Lower lobe of right lung (tissue), 2 donors: ENCODE results near the gene ATP10B. TPM values are rescaled to one million over a fixed set of nuclear protein-coding genes. Genes with fewer than 3 reads are reported as not detected.

ENCODE experiments used
- ATAC-seq, 2 donors: fragments of 200-7000 bp; cut with Tn5 transposase; one replicate each; pipeline ENCODE4 v1.9.1; 2020 to 2022; ENCODE audit warnings: mild to moderate bottlenecking in 2 of 2, moderate library complexity in 2 of 2
- DNase-seq: peaks from one replicate; pipeline ENCODE4 v3.0.0-alpha.2; 2020
- H3K27ac ChIP-seq: fragments of 200-600 bp; one replicate; pipeline ENCODE4 v1.8.0; 2022
- H3K27me3 ChIP-seq: fragments of 200-600 bp; one replicate; pipeline ENCODE4 v1.8.0; 2022; ENCODE audit warnings: low read depth
- H3K36me3 ChIP-seq: fragments of 200-600 bp; one replicate; pipeline ENCODE4 v1.8.0; 2022; ENCODE audit warnings: mild to moderate bottlenecking
- H3K4me1 ChIP-seq: fragments of 200-600 bp; one replicate; pipeline ENCODE4 v1.8.0; 2022
- H3K4me3 ChIP-seq: fragments of 200-600 bp; one replicate; pipeline ENCODE4 v1.8.0; 2022; ENCODE audit warnings: mild to moderate bottlenecking
- H3K9me3 ChIP-seq: fragments of 200-600 bp; one replicate; pipeline ENCODE4 v1.8.0; 2022
- intact Hi-C: fragments of 100-400 bp; cut with DNase I; formaldehyde crosslinking; loops from one replicate; pipeline ENCODE4 v1.11.0; 2022
- total RNA-seq: library from RNA; stranded (reverse); fragmentation: NEBNext Ultra II Directional; extraction: Animal tissue kit (Norgen Biotek cat#: 25700); gene quantifications from one replicate; pipeline ENCODE4 v1.2.1, GENCODE V29; 2021
- TF ChIP-seq, protein P1 (sequence below): fragments of 200-600 bp; IDR thresholded peaks from one replicate; pipeline ENCODE4 v1.8.0; 2022; ENCODE audit warnings: antibody characterized with exemption, mild to moderate bottlenecking
- donor health status: DM: no; HTN: yes; CAD: no; lungs with severe emphysema.

The ATP10B gene
- total RNA-seq, 1 donor from 2014 or later, result not detected

DNA sequence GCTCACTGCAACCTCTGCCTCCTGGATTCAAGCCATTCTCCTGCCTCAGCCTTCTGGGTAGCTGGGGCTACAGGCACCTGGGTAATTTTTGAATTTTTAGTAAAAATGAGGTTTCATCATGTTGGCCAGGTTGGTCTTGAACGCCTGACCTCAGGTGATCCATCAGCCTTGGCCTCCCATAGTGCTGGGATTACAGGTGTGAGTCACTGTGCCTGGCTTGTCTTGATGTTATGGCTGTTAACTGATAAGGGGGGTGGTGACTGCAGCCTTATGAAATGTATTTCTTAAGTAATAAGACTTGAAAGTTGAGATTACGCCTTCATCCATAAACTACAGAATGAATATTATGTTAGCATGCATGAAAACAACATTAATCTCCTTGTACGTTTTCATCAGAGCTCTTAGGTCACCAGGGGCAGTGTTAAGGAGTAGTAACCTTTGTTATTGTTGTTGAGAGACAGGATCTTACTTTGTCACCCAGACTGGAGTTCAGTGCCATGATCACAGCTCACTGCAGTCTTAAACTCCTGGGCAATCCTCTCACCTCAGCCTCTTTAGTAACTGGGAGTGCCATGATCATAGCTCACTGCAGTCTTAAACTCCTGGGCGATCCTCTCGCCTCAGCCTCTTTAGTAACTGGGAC is 148.3 kb downstream of the ATP10B start:
- ATAC-seq (no peak), DNase-seq (no peak)
- no peaks in the 10 kb centered on the region for H3K27me3 ChIP-seq
- H3K36me3 ChIP-seq, result no peaks in the 10 kb centered on the region
- H3K27ac ChIP-seq, result no peak overlapping the region
- no peak overlapping the region for H3K4me3 ChIP-seq
- intact Hi-C loops, result no loop called here
- TF ChIP-seq, protein P1, sequence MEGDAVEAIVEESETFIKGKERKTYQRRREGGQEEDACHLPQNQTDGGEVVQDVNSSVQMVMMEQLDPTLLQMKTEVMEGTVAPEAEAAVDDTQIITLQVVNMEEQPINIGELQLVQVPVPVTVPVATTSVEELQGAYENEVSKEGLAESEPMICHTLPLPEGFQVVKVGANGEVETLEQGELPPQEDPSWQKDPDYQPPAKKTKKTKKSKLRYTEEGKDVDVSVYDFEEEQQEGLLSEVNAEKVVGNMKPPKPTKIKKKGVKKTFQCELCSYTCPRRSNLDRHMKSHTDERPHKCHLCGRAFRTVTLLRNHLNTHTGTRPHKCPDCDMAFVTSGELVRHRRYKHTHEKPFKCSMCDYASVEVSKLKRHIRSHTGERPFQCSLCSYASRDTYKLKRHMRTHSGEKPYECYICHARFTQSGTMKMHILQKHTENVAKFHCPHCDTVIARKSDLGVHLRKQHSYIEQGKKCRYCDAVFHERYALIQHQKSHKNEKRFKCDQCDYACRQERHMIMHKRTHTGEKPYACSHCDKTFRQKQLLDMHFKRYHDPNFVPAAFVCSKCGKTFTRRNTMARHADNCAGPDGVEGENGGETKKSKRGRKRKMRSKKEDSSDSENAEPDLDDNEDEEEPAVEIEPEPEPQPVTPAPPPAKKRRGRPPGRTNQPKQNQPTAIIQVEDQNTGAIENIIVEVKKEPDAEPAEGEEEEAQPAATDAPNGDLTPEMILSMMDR, result no peak
- no peaks in the 10 kb centered on the region for H3K4me1 ChIP-seq
- H3K9me3 ChIP-seq, result no peaks in the 10 kb centered on the region

GRCh38 chr5:160702934-160703333 is 149.1 kb downstream of the ATP10B start:
- no peak for DNase-seq
- ATAC-seq, result peak in 1 of 2 donors; percentile 47
- Histone ChIP-seq H3K27me3 (no peaks in the 10 kb centered on the region), H3K36me3 (no peaks in the 10 kb centered on the region), H3K27ac (no peak overlapping the region), H3K4me3 (no peak overlapping the region), H3K4me1 (no peaks in the 10 kb centered on the region), H3K9me3 (no peaks in the 10 kb centered on the region)
- TF ChIP-seq, protein P1, result no peak
- intact Hi-C loops, result no loop called here

GRCh38 chr5:160702311-160702803 is 149.7 kb downstream of the ATP10B start:
- intact Hi-C loops, result no loop called here
- Histone ChIP-seq H3K4me3 (no peak overlapping the region), H3K27me3 (no peaks in the 10 kb centered on the region), H3K4me1 (no peaks in the 10 kb centered on the region), H3K9me3 (no peaks in the 10 kb centered on the region), H3K27ac (no peak overlapping the region), H3K36me3 (no peaks in the 10 kb centered on the region)
- no peak for DNase-seq
- no peak for ATAC-seq
- TF ChIP-seq, protein P1, result no peak

- no peaks in the 10 kb centered on the region for H3K27me3 ChIP-seq
- DNase-seq (no peak), ATAC-seq (peak in 1 of 2 donors; percentile 29)
- no peaks in the 10 kb centered on the region for H3K9me3 ChIP-seq
- H3K36me3 ChIP-seq, result no peaks in the 10 kb centered on the region
- H3K4me1 ChIP-seq, result no peaks in the 10 kb centered on the region
- TF ChIP-seq, protein P1, result no peak
- H3K27ac ChIP-seq, result no peak overlapping the region
- intact Hi-C loops, result no loop called here
- H3K4me3 ChIP-seq, result no peak overlapping the region
These were observed 150.6 kb downstream of the ATP10B start for GRCh38 chr5:160701403-160701802.

DNA sequence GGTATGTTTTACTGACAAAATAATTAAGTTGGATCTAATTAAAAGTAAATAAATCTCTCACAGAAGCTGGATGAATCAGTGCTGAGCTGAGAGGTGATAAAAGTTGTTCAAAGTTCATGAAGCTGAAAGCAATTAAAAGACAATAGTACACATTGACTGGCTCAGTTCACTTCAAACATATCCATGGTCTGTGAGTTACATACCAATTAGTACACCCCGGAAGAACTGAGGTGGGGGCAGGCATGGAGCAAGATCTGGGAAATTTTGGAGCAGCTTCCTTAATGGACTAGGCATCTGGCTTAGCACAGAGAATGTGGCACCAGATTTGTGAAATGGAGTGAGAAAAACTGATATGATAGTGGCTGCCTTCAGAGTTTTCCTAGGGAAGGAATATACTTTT is 152.7 kb downstream of the ATP10B start:
- DNase-seq (no peak), ATAC-seq (no peak)
- Histone ChIP-seq H3K4me3 (no peak overlapping the region), H3K27ac (no peak overlapping the region), H3K4me1 (no peaks in the 10 kb centered on the region), H3K27me3 (no peaks in the 10 kb centered on the region), H3K9me3 (no peaks in the 10 kb centered on the region), H3K36me3 (no peaks in the 10 kb centered on the region)
- intact Hi-C loops, result no loop called here
- TF ChIP-seq, protein P1, result no peak
